ENCODE measurements around the gene CDC6.

Gene CDC6

GRCh38 chr17:40283662-40284061, 4.0 kb upstream of the CDC6 start:
- Histone ChIP-seq H3F3A (ENCODE audit: low read depth) (no peaks in the 10 kb centered on the region), H3K4me1 (ENCODE audit: insufficient read depth, low read length, poor library complexity, severe bottlenecking) (peaks cover 5% of the 10 kb centered on the region), H3K4me2 (ENCODE audit: low read depth, low read length, poor library complexity, severe bottlenecking) (no peak overlapping the region), H3K4me3 (ENCODE audit: low read length, poor library complexity, severe bottlenecking) (no peak overlapping the region), H2AFZ (ENCODE audit: low read length) (no peak overlapping the region), H3K9ac (ENCODE audit: low read depth, low read length, poor library complexity, severe bottlenecking) (no peak overlapping the region), H4K20me1 (ENCODE audit: insufficient read depth, low read length, poor library complexity, severe bottlenecking) (no peaks in the 10 kb centered on the region), H3K9me3 (ENCODE audit: insufficient read depth, low read depth, low read length) (no peaks in the 10 kb centered on the region), H3K9me2 (replicated peaks; ENCODE audit: low read depth, low read length) (no peaks in the 10 kb centered on the region), H3K79me2 (ENCODE audit: insufficient read depth, low read length) (peaks cover 6% of the 10 kb centered on the region), H3K27me3 (ENCODE audit: insufficient read depth, low read length, poor library complexity, severe bottlenecking) (no peaks in the 10 kb centered on the region), H3K36me3 (ENCODE audit: insufficient read depth, low read length) (peaks cover 32% of the 10 kb centered on the region; the same call in 1 of the 2 replicates)
- TF ChIP-seq EZH2phosphoT487 (IDR thresholded peaks at IDR 0.05; ENCODE audit: borderline replicate concordance) (no peak), CTCF (conservative IDR thresholded peaks at IDR 0.05; ENCODE audit: low read length) (no peak)

- Histone ChIP-seq H3K9me3 (ENCODE audit: insufficient read depth, low read depth, low read length) (no peaks in the 10 kb centered on the region), H2AFZ (ENCODE audit: low read length) (no peak overlapping the region), H3K4me3 (ENCODE audit: low read length, poor library complexity, severe bottlenecking) (no peak overlapping the region), H3K4me2 (ENCODE audit: low read depth, low read length, poor library complexity, severe bottlenecking) (no peak overlapping the region), H3K4me1 (ENCODE audit: insufficient read depth, low read length, poor library complexity, severe bottlenecking) (peaks cover 10% of the 10 kb centered on the region), H3K9ac (ENCODE audit: low read depth, low read length, poor library complexity, severe bottlenecking) (no peak overlapping the region), H3K9me2 (replicated peaks; ENCODE audit: low read depth, low read length) (no peaks in the 10 kb centered on the region), H3K79me2 (ENCODE audit: insufficient read depth, low read length) (peaks cover 11% of the 10 kb centered on the region), H3K36me3 (ENCODE audit: insufficient read depth, low read length) (peaks cover 27% of the 10 kb centered on the region; the same call in 1 of the 2 replicates), H4K20me1 (ENCODE audit: insufficient read depth, low read length, poor library complexity, severe bottlenecking) (peaks cover 5% of the 10 kb centered on the region), H3F3A (ENCODE audit: low read depth) (no peaks in the 10 kb centered on the region), H3K27me3 (ENCODE audit: insufficient read depth, low read length, poor library complexity, severe bottlenecking) (no peaks in the 10 kb centered on the region)
- TF ChIP-seq EZH2phosphoT487 (IDR thresholded peaks at IDR 0.05; ENCODE audit: borderline replicate concordance) (no peak), CTCF (conservative IDR thresholded peaks at IDR 0.05; ENCODE audit: low read length) (no peak; the same call in 1 of the 2 replicates)
Observed at GRCh38 chr17:40284085-40284713, 3.5 kb upstream of the CDC6 start.

GRCh38 chr17:40286473-40286872, 1.2 kb upstream of the CDC6 start:
- no peaks in the 10 kb centered on the region for H3K9me2 ChIP-seq (replicated peaks; ENCODE audit: low read depth, low read length)
- H3K27me3 ChIP-seq (ENCODE audit: insufficient read depth, low read length, poor library complexity, severe bottlenecking), result no peaks in the 10 kb centered on the region
- no peak overlapping the region for H3K4me2 ChIP-seq (ENCODE audit: low read depth, low read length, poor library complexity, severe bottlenecking)
- H3K9me3 ChIP-seq (ENCODE audit: insufficient read depth, low read depth, low read length), result no peaks in the 10 kb centered on the region
- peaks cover 34% of the 10 kb centered on the region for H3K79me2 ChIP-seq (ENCODE audit: insufficient read depth, low read length)
- peaks cover 28% of the 10 kb centered on the region for H3K4me1 ChIP-seq (ENCODE audit: insufficient read depth, low read length, poor library complexity, severe bottlenecking)
- no peak for TF ChIP-seq CTCF (conservative IDR thresholded peaks at IDR 0.05; ENCODE audit: low read length)
- no peak for TF ChIP-seq EZH2phosphoT487 (IDR thresholded peaks at IDR 0.05; ENCODE audit: borderline replicate concordance)
- no peak overlapping the region for H2AFZ ChIP-seq (ENCODE audit: low read length)
- H4K20me1 ChIP-seq (ENCODE audit: insufficient read depth, low read length, poor library complexity, severe bottlenecking), result peaks cover 22% of the 10 kb centered on the region
- no peaks in the 10 kb centered on the region for H3F3A ChIP-seq (ENCODE audit: low read depth)
- peaks cover 16% of the 10 kb centered on the region; the same call in 1 of the 2 replicates for H3K36me3 ChIP-seq (ENCODE audit: insufficient read depth, low read length)
- H3K4me3 ChIP-seq (ENCODE audit: low read length, poor library complexity, severe bottlenecking), result no peak overlapping the region
- H3K9ac ChIP-seq (ENCODE audit: low read depth, low read length, poor library complexity, severe bottlenecking), result no peak overlapping the region
